ENCODE measurements around the gene BARX2. TPM values are rescaled to one million over a fixed set of nuclear protein-coding genes. Genes with fewer than 3 reads are reported as not detected.

Gene BARX2
- not detected for polyA plus RNA-seq (2012; ENCODE audit: insufficient read length, low read depth)

GRCh38 chr11:129375751-129376657 is at the start of gene BARX2:
Gene BARX2, plus strand, starts transcription at chr11:129375848. Its CDS starts 188 bp downstream, at chr11:129376036.
- TF ChIP-seq REST (IDR thresholded peaks at IDR 0.05; ENCODE audit: insufficient read depth in 1 of 2, low read depth in 2 of 2, low read length in 2 of 2) (no peak), POLR2AphosphoS5 (IDR thresholded peaks at IDR 0.05; ENCODE audit: low read depth, low read length) (no peak), TAF1 (IDR thresholded peaks at IDR 0.05; ENCODE audit: borderline replicate concordance, insufficient read depth, low read length) (no peak), FOXP2 (optimal IDR thresholded peaks at IDR 0.05; ENCODE audit: borderline replicate concordance, extremely low read depth, extremely low read length, insufficient read depth) (no peak), SIN3A (IDR thresholded peaks at IDR 0.05; ENCODE audit: borderline replicate concordance, insufficient read depth, low read length) (no peak)

GRCh38 chr11:129326921-129327320 is 48.7 kb upstream of the BARX2 start:
- TF ChIP-seq FOXP2 (optimal IDR thresholded peaks at IDR 0.05; ENCODE audit: borderline replicate concordance, extremely low read depth, extremely low read length, insufficient read depth) (no peak), POLR2AphosphoS5 (IDR thresholded peaks at IDR 0.05; ENCODE audit: low read depth, low read length) (no peak), SIN3A (IDR thresholded peaks at IDR 0.05; ENCODE audit: borderline replicate concordance, insufficient read depth, low read length) (no peak), TAF1 (IDR thresholded peaks at IDR 0.05; ENCODE audit: borderline replicate concordance, insufficient read depth, low read length) (no peak), REST (IDR thresholded peaks at IDR 0.05; ENCODE audit: insufficient read depth in 1 of 2, low read depth in 2 of 2, low read length in 2 of 2) (no peak)

- TF ChIP-seq POLR2AphosphoS5 (IDR thresholded peaks at IDR 0.05; ENCODE audit: low read depth, low read length) (no peak), FOXP2 (optimal IDR thresholded peaks at IDR 0.05; ENCODE audit: borderline replicate concordance, extremely low read depth, extremely low read length, insufficient read depth) (no peak), REST (IDR thresholded peaks at IDR 0.05; ENCODE audit: insufficient read depth in 1 of 2, low read depth in 2 of 2, low read length in 2 of 2) (no peak), TAF1 (IDR thresholded peaks at IDR 0.05; ENCODE audit: borderline replicate concordance, insufficient read depth, low read length) (no peak), SIN3A (IDR thresholded peaks at IDR 0.05; ENCODE audit: borderline replicate concordance, insufficient read depth, low read length) (no peak)
Observed at GRCh38 chr11:129328756-129329155, 46.9 kb upstream of the BARX2 start.

- TF ChIP-seq FOXP2 (optimal IDR thresholded peaks at IDR 0.05; ENCODE audit: borderline replicate concordance, extremely low read depth, extremely low read length, insufficient read depth) = no peak
- TF ChIP-seq SIN3A (IDR thresholded peaks at IDR 0.05; ENCODE audit: borderline replicate concordance, insufficient read depth, low read length) = no peak
- no peak for TF ChIP-seq TAF1 (IDR thresholded peaks at IDR 0.05; ENCODE audit: borderline replicate concordance, insufficient read depth, low read length)
- no peak for TF ChIP-seq REST (IDR thresholded peaks at IDR 0.05; ENCODE audit: insufficient read depth in 1 of 2, low read depth in 2 of 2, low read length in 2 of 2)
- TF ChIP-seq POLR2AphosphoS5 (IDR thresholded peaks at IDR 0.05; ENCODE audit: low read depth, low read length) = no peak
Observed at GRCh38 chr11:129331217-129331616, 44.4 kb upstream of the BARX2 start.

All from PFSK-1 (cell line).